CD14-positive monocyte (primary cell): Measurements from ENCODE around the gene TRIM67. TPM values are rescaled to one million over a fixed set of nuclear protein-coding genes. Genes with fewer than 3 reads are reported as not detected.

Experiments
- DNase-seq, 3 donors: peaks; one replicate each; pipeline ENCODE4 v3.0.0-alpha.2; 2011 to 2022
- H2AFZ ChIP-seq: 2 replicates; pipeline ENCODE4 v1.6.0; 2012; ENCODE audit warnings: mild to moderate bottlenecking, low read depth, low read length, inconsistent platforms; ENCODE audit not compliant: insufficient read depth, poor library complexity, severe bottlenecking
- H3K27ac ChIP-seq, 2 donors: 1 replicate in 1 of 2; 2 replicates in 1 of 2; pipeline ENCODE4 v1.5.1; 2012 to 2013; ENCODE audit warnings: low read length in 2 of 2, control low read depth in 1 of 2, inconsistent platforms in 1 of 2, low read depth in 1 of 2, mild to moderate bottlenecking in 1 of 2
- H3K27me3 ChIP-seq, 2 donors: one replicate each; pipeline versions ENCODE4 v1.6.0 to v1.6.1; 2011 to 2013; ENCODE audit warnings: low read length in 2 of 2; ENCODE audit not compliant: control insufficient read depth in 2 of 2, insufficient read depth in 2 of 2
- H3K36me3 ChIP-seq, 2 donors: replicated peaks in 1 of 2; 1 replicate in 1 of 2; 2 replicates in 1 of 2; pipeline versions ENCODE4 v1.5.1 to v1.6.1; 2012 to 2013; ENCODE audit warnings: low read length in 2 of 2, control low read depth in 1 of 2, inconsistent platforms in 1 of 2, mild to moderate bottlenecking in 1 of 2; ENCODE audit not compliant: insufficient read depth in 2 of 2, control insufficient read depth in 1 of 2
- H3K4me1 ChIP-seq, 2 donors: 1 replicate in 1 of 2; 2 replicates in 1 of 2; pipeline versions ENCODE4 v1.5.1 to v1.6.1; 2012 to 2013; ENCODE audit warnings: low read length in 2 of 2, control low read depth in 1 of 2, inconsistent platforms in 1 of 2, mild to moderate bottlenecking in 1 of 2, moderate library complexity in 1 of 2; ENCODE audit not compliant: insufficient read depth in 2 of 2, control insufficient read depth in 1 of 2
- H3K4me2 ChIP-seq: replicated peaks from 2 replicates; pipeline ENCODE3; 2012; ENCODE audit warnings: low read length, moderate library complexity, mild to moderate bottlenecking; ENCODE audit not compliant: poor library complexity, severe bottlenecking; ENCODE audit errors: extremely low read depth
- H3K4me3 ChIP-seq, 3 experiments: fragments of 200-600 bp in 1 of 3; sonication (generic) in 1 of 3; replicated peaks in 1 of 3; 1 replicate in 2 of 3; 2 replicates in 1 of 3; pipeline ENCODE4 v1.5.1; 2011 to 2013; ENCODE audit warnings: low read length in 3 of 3, mild to moderate bottlenecking in 3 of 3, control low read depth in 2 of 3, low read depth in 2 of 3, inconsistent platforms in 1 of 3, moderate library complexity in 1 of 3
- H3K79me2 ChIP-seq: 2 replicates; pipeline ENCODE4 v1.6.0; 2012; ENCODE audit warnings: mild to moderate bottlenecking, control low read depth, inconsistent platforms, low read length, moderate library complexity; ENCODE audit not compliant: insufficient read depth
- H3K9ac ChIP-seq: 2 replicates; pipeline ENCODE4 v1.6.0; 2017; ENCODE audit warnings: low read length, mild to moderate bottlenecking; ENCODE audit not compliant: insufficient read depth, poor library complexity, severe bottlenecking
- H3K9me3 ChIP-seq, 2 donors: replicated peaks in 1 of 2; 1 replicate in 1 of 2; 2 replicates in 1 of 2; pipeline versions ENCODE4 v1.5.1 to v1.6.1; 2012 to 2013; ENCODE audit warnings: low read length in 2 of 2, control low read depth in 1 of 2; ENCODE audit not compliant: control insufficient read depth in 1 of 2, insufficient read depth in 1 of 2
- H4K20me1 ChIP-seq: 2 replicates; pipeline ENCODE4 v1.6.0; 2012; ENCODE audit warnings: mild to moderate bottlenecking, low read length, control low read depth, moderate library complexity; ENCODE audit not compliant: insufficient read depth
- H3K27ac Mint-ChIP-seq, 7 donors: one replicate each; pipeline ENCODE4 v1.8.0; 2020; ENCODE audit warnings: mild to moderate bottlenecking in 7 of 7, mixed read lengths in 7 of 7, moderate library complexity in 6 of 7, inconsistent platforms in 2 of 7
- H3K27me3 Mint-ChIP-seq, 3 donors: one replicate each; pipeline ENCODE4 v1.8.0; 2021 to 2022; ENCODE audit warnings: low read depth in 3 of 3, mild to moderate bottlenecking in 3 of 3, mixed read lengths in 3 of 3, moderate library complexity in 3 of 3, inconsistent platforms in 1 of 3
- H3K36me3 Mint-ChIP-seq, 2 donors: one replicate each; pipeline ENCODE4 v1.8.0; 2020; ENCODE audit warnings: mixed read lengths in 2 of 2, inconsistent platforms in 1 of 2, mild to moderate bottlenecking in 1 of 2
- H3K4me1 Mint-ChIP-seq: one replicate; pipeline ENCODE4 v1.8.0; 2020; ENCODE audit warnings: mild to moderate bottlenecking, mixed read lengths
- H3K4me3 Mint-ChIP-seq, 2 donors: one replicate each; pipeline ENCODE4 v1.8.0; 2020; ENCODE audit warnings: mild to moderate bottlenecking in 2 of 2, mixed read lengths in 2 of 2, moderate library complexity in 1 of 2
- H3K9me3 Mint-ChIP-seq, 7 donors: one replicate each; pipeline ENCODE4 v1.8.0; 2020 to 2022; ENCODE audit warnings: mixed read lengths in 7 of 7, mild to moderate bottlenecking in 6 of 7, moderate library complexity in 6 of 7, inconsistent platforms in 2 of 7
- WGBS: methylation state at CpG from one replicate; pipeline ENCODE4 v1.1.5; 2013; ENCODE audit warnings: missing lambda C conversion rate; ENCODE audit not compliant: insufficient coverage; 5-methylcytosine and 5-hydroxymethylcytosine counted together
- intact Hi-C, 2 donors: fragments of 100-400 bp; cut with micrococcal nuclease; formaldehyde crosslinking; loops; one replicate each; pipeline versions ENCODE4 v1.15.0 to v1.15.1; 2023
- polyA minus RNA-seq: library from RNA; depleted of rRNA, polyadenylated mRNA; stranded (reverse); fragments of >200 nt; gene quantifications from 2 replicates; pipeline ENCODE4 v1.2.3, GENCODE V29; 2012
- polyA plus RNA-seq, 3 donors: library from polyadenylated mRNA; depleted of rRNA in 1 of 3; unstranded in 2 of 3; stranded (reverse) in 1 of 3; fragments of 300-500 nt in 2 of 3; fragments of >200 nt in 1 of 3; fragmentation: Illumina TruSeq in 2 of 3; gene quantifications; 1 replicate in 2 of 3; 2 replicates in 1 of 3; pipeline ENCODE4 v1.2.3, GENCODE V29; 2012 to 2021
- total RNA-seq, 12 experiments: library from RNA in 1 of 12; stranded (reverse) in 1 of 12; fragments of 120-200 nt in 1 of 12; gene quantifications; one replicate each; pipeline ENCODE4 v1.2.4 and lab custom pipeline; 2013 to 2026; ENCODE audit warnings: mixed read lengths in 6 of 12, inconsistent platforms in 1 of 12
- TF ChIP-seq, protein P1 (sequence below): fragments of 200-600 bp; IDR thresholded peaks from one replicate; pipeline ENCODE4 v1.8.0; 2022; ENCODE audit warnings: antibody characterized with exemption, mild to moderate bottlenecking

The TRIM67 gene
- total RNA-seq (2013) = under 0.01 TPM
- polyA plus RNA-seq (not detected), polyA minus RNA-seq (under 0.01 TPM in 1 of 2 replicates, not detected in the other), total RNA-seq (lab: John Stamatoyannopoulos, UW) (0 to 1.5 (median 0.07) reads per million in 11 experiments)

DNA sequence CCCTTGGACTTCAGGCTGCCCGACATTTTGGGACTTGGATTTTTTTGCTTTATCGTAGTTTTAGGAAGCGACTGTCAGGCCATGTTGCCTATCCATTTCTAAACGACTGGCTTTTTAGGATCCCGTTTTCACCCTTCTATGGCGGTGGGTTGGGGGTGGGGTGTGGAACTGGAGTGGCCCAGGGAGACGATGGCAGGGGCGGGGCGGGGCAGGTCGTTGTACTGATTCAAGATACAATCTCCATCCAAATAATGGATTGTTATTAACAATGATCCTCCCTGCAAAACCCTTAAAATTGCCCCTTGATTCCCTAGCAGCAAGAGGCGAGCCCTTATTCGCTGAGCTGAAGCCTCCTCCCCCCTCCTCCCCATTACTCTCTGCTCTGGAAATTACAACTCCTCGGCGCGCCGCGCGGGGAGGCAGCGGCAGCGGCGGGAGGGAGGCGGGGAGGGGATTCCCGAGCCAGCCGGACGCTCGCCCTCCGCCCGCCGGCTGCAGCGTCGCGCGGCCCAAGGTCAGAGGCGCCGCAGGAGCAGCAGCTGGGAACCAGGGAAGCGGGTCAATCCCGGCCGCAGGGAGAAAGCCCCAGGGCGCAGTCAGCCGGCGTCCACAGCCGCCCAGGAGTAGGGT, at the start of gene TRIM67:
Gene TRIM67, plus strand, starts transcription at position 392 of the 630 bp plus-strand sequence. CDS start 912 bp downstream, outside the sequence.
- H3K27me3 Mint-ChIP-seq = peaks cover 79 to 96% (median 81%) of the 10 kb centered on the region in 3 donors
- H3K27me3 ChIP-seq = peaks cover 63 to 89% of the 10 kb centered on the region in 2 donors
- H3K4me3 Mint-ChIP-seq = peak within 1 kb of the TSS in 1 of 2 donors; percentile 57
- H3K4me3 ChIP-seq = no peak within 1 kb of the TSS
- no peak within 1 kb of the TSS for H3K4me2 ChIP-seq
- TF ChIP-seq, protein P1, sequence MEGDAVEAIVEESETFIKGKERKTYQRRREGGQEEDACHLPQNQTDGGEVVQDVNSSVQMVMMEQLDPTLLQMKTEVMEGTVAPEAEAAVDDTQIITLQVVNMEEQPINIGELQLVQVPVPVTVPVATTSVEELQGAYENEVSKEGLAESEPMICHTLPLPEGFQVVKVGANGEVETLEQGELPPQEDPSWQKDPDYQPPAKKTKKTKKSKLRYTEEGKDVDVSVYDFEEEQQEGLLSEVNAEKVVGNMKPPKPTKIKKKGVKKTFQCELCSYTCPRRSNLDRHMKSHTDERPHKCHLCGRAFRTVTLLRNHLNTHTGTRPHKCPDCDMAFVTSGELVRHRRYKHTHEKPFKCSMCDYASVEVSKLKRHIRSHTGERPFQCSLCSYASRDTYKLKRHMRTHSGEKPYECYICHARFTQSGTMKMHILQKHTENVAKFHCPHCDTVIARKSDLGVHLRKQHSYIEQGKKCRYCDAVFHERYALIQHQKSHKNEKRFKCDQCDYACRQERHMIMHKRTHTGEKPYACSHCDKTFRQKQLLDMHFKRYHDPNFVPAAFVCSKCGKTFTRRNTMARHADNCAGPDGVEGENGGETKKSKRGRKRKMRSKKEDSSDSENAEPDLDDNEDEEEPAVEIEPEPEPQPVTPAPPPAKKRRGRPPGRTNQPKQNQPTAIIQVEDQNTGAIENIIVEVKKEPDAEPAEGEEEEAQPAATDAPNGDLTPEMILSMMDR = no peak
- peaks cover 0 to 18% of the 10 kb centered on the region in 2 donors for H3K9me3 ChIP-seq
- peaks cover 4% of the 10 kb centered on the region for H3K4me1 Mint-ChIP-seq
- no peak within 1 kb of the TSS for H3K27ac Mint-ChIP-seq
- H3K9ac ChIP-seq = no peak within 1 kb of the TSS
- H3K4me1 ChIP-seq = no peaks in the 10 kb centered on the region
- H3K36me3 Mint-ChIP-seq = no peaks in the 10 kb centered on the region
- no peak within 1 kb of the TSS for H3K27ac ChIP-seq
- no peaks in the 10 kb centered on the region for H3K36me3 ChIP-seq
- H2AFZ ChIP-seq = no peak within 1 kb of the TSS
- H3K79me2 ChIP-seq = no peaks in the 10 kb centered on the region
- WGBS = 2% methylated on average over 32 of the region's 42 CpGs
- intact Hi-C loops = no loop called here
- H3K9me3 Mint-ChIP-seq = peaks cover 0 to 19% (median 3%) of the 10 kb centered on the region in 7 donors
- no peak for DNase-seq
- H4K20me1 ChIP-seq = no peaks in the 10 kb centered on the region

DNA sequence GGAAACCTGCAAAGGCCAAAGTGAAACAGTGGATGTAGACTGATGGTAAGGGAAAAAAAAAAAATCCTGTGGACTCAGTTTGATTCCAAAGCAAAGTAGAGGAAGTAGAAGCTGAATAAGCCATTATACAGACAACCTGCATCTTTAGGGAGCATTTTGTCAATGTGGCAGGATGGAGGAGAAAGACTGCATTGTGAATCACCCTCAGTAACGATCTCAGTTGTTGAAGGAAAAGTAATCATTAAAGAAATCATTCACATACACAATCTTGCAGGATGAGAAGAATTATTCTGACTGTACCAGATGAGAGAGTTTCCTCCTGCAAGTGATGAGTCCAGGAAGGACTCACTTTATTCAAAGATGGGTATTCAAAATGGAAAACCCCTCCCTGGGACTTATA, 45.1 kb upstream of the TRIM67 start:
- Mint-ChIP-seq H3K9me3 (peaks cover 4 to 24% (median 13%) of the 10 kb centered on the region in 7 donors), H3K4me1 (no peaks in the 10 kb centered on the region), H3K36me3 (no peaks in the 10 kb centered on the region), H3K4me3 (no peak overlapping the region), H3K27me3 (peaks cover 8 to 28% (median 9%) of the 10 kb centered on the region in 3 donors), H3K27ac (no peak overlapping the region)
- no CpG with 5 or more reads among the region's 1 CpG for WGBS
- TF ChIP-seq, protein P1 = no peak
- Histone ChIP-seq H3K4me3 (no peak overlapping the region), H3K27me3 (peaks cover 0 to 2% of the 10 kb centered on the region in 2 donors), H3K27ac (no peak overlapping the region), H3K4me1 (no peaks in the 10 kb centered on the region), H2AFZ (no peak overlapping the region), H3K79me2 (no peaks in the 10 kb centered on the region), H4K20me1 (no peaks in the 10 kb centered on the region), H3K9ac (no peak overlapping the region), H3K9me3 (peaks cover 0 to 5% of the 10 kb centered on the region in 2 donors), H3K36me3 (no peaks in the 10 kb centered on the region), H3K4me2 (no peak overlapping the region)
- DNase-seq = no peak
- intact Hi-C loops = no loop called here
